Measurements from ENCODE around the gene MAP1LC3B. TPM values are rescaled to one million over a fixed set of nuclear protein-coding genes. Genes with fewer than 3 reads are reported as not detected.
A peak's percentile ranks its signal among the peaks of the same experiment; 100 is the strongest.
"Not testable (repeated sequence)": the region's sequence is repeated elsewhere in the genome, so short reads cannot be mapped to it uniquely, and the experiment has no call there.

Gene MAP1LC3B
- total RNA-seq, 3 donors from 2014 or later: 66.5 to 82.9 (median 67.3) TPM

- DNase-seq (no peak), ATAC-seq (no peak)
- H3K4me3 ChIP-seq: no peak overlapping the region
- H3K36me3 ChIP-seq (ENCODE audit: low read depth): no peaks in the 10 kb centered on the region
- H3K4me1 ChIP-seq (ENCODE audit: low read depth): peaks cover 33% of the 10 kb centered on the region
- no peak for TF ChIP-seq CTCF (IDR thresholded peaks at IDR 0.05)
- intact Hi-C loops (cut with DNase I, micrococcal nuclease): no loop called here
- no peaks in the 10 kb centered on the region for H3K9me3 ChIP-seq
Measured at GRCh38 chr16:87388818-87389134, 3.4 kb upstream of the MAP1LC3B start.

- no peak for DNase-seq
- Histone ChIP-seq H3K36me3 (ENCODE audit: low read depth) (no peaks in the 10 kb centered on the region), H3K4me3 (no peak overlapping the region), H3K4me1 (ENCODE audit: low read depth) (peaks cover 38% of the 10 kb centered on the region), H3K9me3 (no peaks in the 10 kb centered on the region)
- TF ChIP-seq CTCF (IDR thresholded peaks at IDR 0.05): no peak
- no peak for ATAC-seq
- intact Hi-C loops (cut with DNase I, micrococcal nuclease): no loop called here
Measured at GRCh38 chr16:87389245-87389644, 2.9 kb upstream of the MAP1LC3B start.

- H3K4me1 ChIP-seq (ENCODE audit: low read depth): peaks cover 45% of the 10 kb centered on the region
Measured at GRCh38 chr16:87389914-87390313, 2.2 kb upstream of the MAP1LC3B start.

GRCh38 chr16:87390641-87391323 is 1.4 kb upstream of the MAP1LC3B start:
- H3K36me3 ChIP-seq (ENCODE audit: low read depth): no peaks in the 10 kb centered on the region
- no peak for TF ChIP-seq CTCF (IDR thresholded peaks at IDR 0.05)
- peaks cover 49% of the 10 kb centered on the region for H3K4me1 ChIP-seq (ENCODE audit: low read depth)
- no peaks in the 10 kb centered on the region for H3K9me3 ChIP-seq
- DNase-seq: peak in 2 of 3 donors; percentile 33 to 61
- no peak overlapping the region for H3K4me3 ChIP-seq
- no peak for ATAC-seq
- intact Hi-C loops (cut with DNase I, micrococcal nuclease): loop anchor here in 1 of 2 donors (10.0 kb wide), 1 partner anchor 76 kb away; the partner anchor contains the start of gene C16orf95

More at GRCh38 chr16:87389914-87390313, 2.2 kb upstream of the MAP1LC3B start:
- H3K9me3 ChIP-seq; H3K36me3 ChIP-seq (ENCODE audit: low read depth); H3K4me3 ChIP-seq; ATAC-seq; DNase-seq: not testable (repeated sequence)
- intact Hi-C loops (cut with DNase I, micrococcal nuclease): loop anchor here in 1 of 2 donors (10.0 kb wide), 1 partner anchor 75 kb away; the partner anchor contains the start of gene C16orf95

GRCh38 chr16:87391324-87391949 is 699 bp upstream of the MAP1LC3B start:
- Histone ChIP-seq H3K36me3 (ENCODE audit: low read depth) (no peaks in the 10 kb centered on the region), H3K9me3 (no peaks in the 10 kb centered on the region), H3K4me1 (ENCODE audit: low read depth) (peaks cover 46% of the 10 kb centered on the region), H3K4me3 (peak overlapping the region; percentile 83)
- no peak for TF ChIP-seq CTCF (IDR thresholded peaks at IDR 0.05)
- ATAC-seq (peak; percentile 22), DNase-seq (peak; percentile 65 to 84 (median 80))
- intact Hi-C loops (cut with DNase I, micrococcal nuclease): loop anchor here in 1 of 2 donors (10.0 kb wide), 1 partner anchor 77 kb away; the partner anchor contains the start of gene C16orf95
